GM23248 (cell line): ENCODE measurements around the gene AQP2. TPM values are rescaled to one million over a fixed set of nuclear protein-coding genes. Genes with fewer than 3 reads are reported as not detected.

Source experiments
- DNase-seq: peaks from one replicate; pipeline ENCODE4 v3.0.0-alpha.2; 2015
- H2AFZ ChIP-seq: fragments of 200-600 bp; sonication (generic); 2 replicates; pipeline ENCODE4 v1.6.1; 2016; ENCODE audit warnings: antibody characterized with exemption
- H3F3A ChIP-seq: fragments of 200-600 bp; sonication (generic); 2 replicates; pipeline ENCODE4 v1.6.1; 2016; ENCODE audit warnings: mild to moderate bottlenecking, antibody characterized with exemption, mixed run types; ENCODE audit not compliant: insufficient read depth
- H3K27ac ChIP-seq: fragments of 200-600 bp; sonication (generic); 2 replicates; pipeline ENCODE4 v1.5.1; 2016; ENCODE audit warnings: mild to moderate bottlenecking
- H3K27me3 ChIP-seq: fragments of 200-600 bp; sonication (generic); replicated peaks from 2 replicates; pipeline ENCODE4 v1.6.1; 2016; ENCODE audit warnings: mild to moderate bottlenecking; ENCODE audit not compliant: insufficient read depth
- H3K36me3 ChIP-seq: fragments of 200-600 bp; sonication (generic); 2 replicates; pipeline ENCODE4 v1.6.1; 2016; ENCODE audit warnings: low read depth, mild to moderate bottlenecking
- H3K4me1 ChIP-seq: fragments of 200-600 bp; sonication (generic); 2 replicates; pipeline ENCODE4 v1.6.1; 2016; ENCODE audit warnings: mild to moderate bottlenecking; ENCODE audit not compliant: insufficient read depth
- H3K4me2 ChIP-seq: fragments of 200-600 bp; sonication (generic); one replicate; pipeline ENCODE4 v1.6.1; 2016; ENCODE audit warnings: mild to moderate bottlenecking; ENCODE audit not compliant: unreplicated experiment
- H3K4me3 ChIP-seq: fragments of 200-600 bp; sonication (generic); 2 replicates; pipeline ENCODE4 v1.5.1; 2016; ENCODE audit warnings: mild to moderate bottlenecking
- H3K79me2 ChIP-seq: fragments of 200-600 bp; sonication (generic); 2 replicates; pipeline ENCODE4 v1.6.1; 2016; ENCODE audit warnings: mild to moderate bottlenecking; ENCODE audit not compliant: insufficient read depth
- H3K9ac ChIP-seq: fragments of 200-600 bp; sonication (generic); 2 replicates; pipeline ENCODE4 v1.6.1; 2016; ENCODE audit warnings: mild to moderate bottlenecking
- H3K9me2 ChIP-seq: fragments of 200-600 bp; sonication (generic); 2 replicates; pipeline ENCODE4 v1.6.1; 2016; ENCODE audit warnings: mixed run types, mild to moderate bottlenecking, moderate library complexity; ENCODE audit not compliant: insufficient read depth
- H3K9me3 ChIP-seq: fragments of 200-600 bp; sonication (generic); one replicate; pipeline ENCODE4 v1.6.1; 2017; ENCODE audit warnings: low read depth
- H4K20me1 ChIP-seq: fragments of 200-600 bp; sonication (generic); 2 replicates; pipeline ENCODE4 v1.6.0; 2016; ENCODE audit not compliant: insufficient read depth
- EZH2 ChIP-seq: fragments of 200-600 bp; sonication (generic); IDR thresholded peaks from 2 replicates; pipeline ENCODE4 v1.6.1; 2018; ENCODE audit warnings: antibody characterized with exemption, mild to moderate bottlenecking; ENCODE audit not compliant: insufficient read depth, poor library complexity, severe bottlenecking
- EZH2phosphoT487 ChIP-seq: fragments of 200-600 bp; sonication (generic); IDR thresholded peaks from 2 replicates; pipeline ENCODE4 v1.6.1; 2018; ENCODE audit warnings: antibody characterized with exemption, moderate library complexity, mild to moderate bottlenecking, low read depth; ENCODE audit not compliant: insufficient read depth
- WGBS, 2 experiments: methylation state at CpG; one replicate each; pipeline ENCODE4 v1.1.6; 2015 to 2017; ENCODE audit warnings: low lambda C conversion rate in 2 of 2, low coverage in 1 of 2; ENCODE audit errors: missing lambda C conversion rate in 2 of 2; 5-methylcytosine and 5-hydroxymethylcytosine counted together
- in situ Hi-C: fragments of 300-500 bp; cut with MboI; formaldehyde crosslinking; loops from 2 replicates; pipeline ENCODE4 v1.15.0; 2020
- polyA plus RNA-seq: library from polyadenylated mRNA; unstranded; fragments of >200 nt; fragmentation: Nextera tagmentation; extraction: Ambion mirVana; gene quantifications from 2 replicates; pipeline ENCODE4 v1.2.1, GENCODE V29; 2016
- total RNA-seq: library from RNA; depleted of rRNA; stranded (reverse); fragments of >200 nt; shearing (Covaris generic); gene quantifications from 2 replicates; pipeline ENCODE4 v1.2.3, GENCODE V29; 2014; rRNA removed

Gene AQP2
- total and polyA plus RNA-seq, 2 experiments from 2014 or later: not detected

DNA sequence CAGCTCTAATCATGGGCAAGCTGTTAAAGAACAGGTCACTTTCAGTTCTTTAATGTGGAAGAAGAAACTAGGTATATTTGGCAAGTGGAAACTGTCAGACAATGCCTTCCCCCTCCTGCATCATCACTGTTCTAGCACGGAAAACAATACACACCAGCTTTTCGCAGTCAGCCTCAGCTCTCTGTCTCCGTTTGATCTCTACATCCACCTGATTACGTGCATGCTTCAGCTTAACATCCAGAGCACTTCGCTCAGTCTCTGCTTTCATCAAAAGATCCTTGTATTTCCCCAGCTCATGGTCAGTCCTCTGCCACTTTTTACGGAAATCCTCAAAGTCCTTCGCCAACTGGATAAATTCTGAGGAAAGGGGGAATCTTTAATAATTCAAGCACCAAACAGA is 55.7 kb downstream of the AQP2 start:
- H4K20me1 ChIP-seq: no peaks in the 10 kb centered on the region
- H3K27ac ChIP-seq: no peak overlapping the region
- WGBS, 2 experiments: 94 to 97% methylated on average over 7 of the region's 7 CpGs
- in situ Hi-C loops: no loop called here
- peaks cover 7% of the 10 kb centered on the region for H3K36me3 ChIP-seq
- H3F3A ChIP-seq: peaks cover 28% of the 10 kb centered on the region; the same call in 1 of the 2 replicates
- no peak overlapping the region for H3K4me3 ChIP-seq
- peaks cover 61% of the 10 kb centered on the region for H3K79me2 ChIP-seq
- no peaks in the 10 kb centered on the region for H3K27me3 ChIP-seq
- no peaks in the 10 kb centered on the region for H3K9me2 ChIP-seq
- H2AFZ ChIP-seq: no peak overlapping the region
- TF ChIP-seq EZH2phosphoT487: no peak
- TF ChIP-seq EZH2: no peak
- no peak for DNase-seq
- no peaks in the 10 kb centered on the region for H3K9me3 ChIP-seq
- H3K4me1 ChIP-seq: peaks cover 10% of the 10 kb centered on the region
- no peak overlapping the region for H3K4me2 ChIP-seq
- no peak overlapping the region for H3K9ac ChIP-seq

- no peak overlapping the region for H3K4me3 ChIP-seq
- no peak overlapping the region for H3K4me2 ChIP-seq
- TF ChIP-seq EZH2phosphoT487 (no peak), EZH2 (no peak)
- 93 to 95% methylated on average over 1 of the region's 1 CpG for WGBS, 2 experiments
- in situ Hi-C loops: no loop called here
- no peaks in the 10 kb centered on the region for H4K20me1 ChIP-seq
- H3K79me2 ChIP-seq: peaks cover 67% of the 10 kb centered on the region
- H3F3A ChIP-seq: peaks cover 28% of the 10 kb centered on the region; the same call in 1 of the 2 replicates
- no peak overlapping the region for H3K9ac ChIP-seq
- H3K36me3 ChIP-seq: peaks cover 7% of the 10 kb centered on the region
- H3K9me3 ChIP-seq: no peaks in the 10 kb centered on the region
- no peaks in the 10 kb centered on the region for H3K9me2 ChIP-seq
- H3K27ac ChIP-seq: no peak overlapping the region
- H3K4me1 ChIP-seq: peaks cover 10% of the 10 kb centered on the region
- DNase-seq: peak; percentile 73
- H3K27me3 ChIP-seq: no peaks in the 10 kb centered on the region
- no peak overlapping the region for H2AFZ ChIP-seq
Measured at GRCh38 chr12:50006754-50007442, 56.4 kb downstream of the AQP2 start.

Other genes starting within 250 kb of the AQP2 start
- gene FMNL3, start 243.3 kb upstream of the AQP2 start, total RNA-seq: 24.0 and 32.9 TPM in 2 replicates
- gene FMNL3, start 243.3 kb upstream of the AQP2 start, polyA plus RNA-seq: 7.9 and 9.3 TPM in 2 replicates
- gene TMBIM6, start 209.2 kb upstream of the AQP2 start, total RNA-seq: 461 and 510 TPM in 2 replicates
- 889 and 891 TPM in 2 replicates for gene TMBIM6, start 209.2 kb upstream of the AQP2 start, polyA plus RNA-seq
- gene NCKAP5L, start 122.3 kb upstream of the AQP2 start, total RNA-seq: 28.4 and 28.8 TPM in 2 replicates
- 13.5 and 14.1 TPM in 2 replicates for gene NCKAP5L, start 122.3 kb upstream of the AQP2 start, polyA plus RNA-seq
- gene BCDIN3D, start 107.6 kb upstream of the AQP2 start, total RNA-seq: 3.3 and 4.2 TPM in 2 replicates
- 3.7 TPM in 2 replicates for gene BCDIN3D, start 107.6 kb upstream of the AQP2 start, polyA plus RNA-seq
- 0.86 and 2.8 TPM in 2 replicates for gene FAIM2, start 46.8 kb upstream of the AQP2 start, total RNA-seq
- 4.6 and 5.3 TPM in 2 replicates for gene FAIM2, start 46.8 kb upstream of the AQP2 start, polyA plus RNA-seq
- gene AQP5, start 11.1 kb downstream of the AQP2 start, total RNA-seq: not detected in 2 replicates
- gene AQP5, start 11.1 kb downstream of the AQP2 start, polyA plus RNA-seq: not detected in 2 replicates
- not detected in 2 replicates for gene AQP6, start 22.2 kb downstream of the AQP2 start, total RNA-seq
- gene AQP6, start 22.2 kb downstream of the AQP2 start, polyA plus RNA-seq: not detected in 2 replicates
- gene RACGAP1, start 74.8 kb downstream of the AQP2 start, total RNA-seq: 55.4 and 63.5 TPM in 2 replicates
- 35.4 and 35.7 TPM in 2 replicates for gene RACGAP1, start 74.8 kb downstream of the AQP2 start, polyA plus RNA-seq
- 0.13 and 1.9 TPM in 2 replicates for gene ASIC1, start 106.9 kb downstream of the AQP2 start, total RNA-seq
- gene ASIC1, start 106.9 kb downstream of the AQP2 start, polyA plus RNA-seq: 0.95 and 1.4 TPM in 2 replicates
- gene SMARCD1, start 134.6 kb downstream of the AQP2 start, total RNA-seq: 41.9 and 48.3 TPM in 2 replicates
- 6.4 and 8.2 TPM in 2 replicates for gene SMARCD1, start 134.6 kb downstream of the AQP2 start, polyA plus RNA-seq
- 0.13 TPM in 1 of 2 replicates, not detected in the other for gene GPD1, start 153.3 kb downstream of the AQP2 start, total RNA-seq
- not detected in 2 replicates for gene GPD1, start 153.3 kb downstream of the AQP2 start, polyA plus RNA-seq
- 24.4 and 53.4 TPM in 2 replicates for gene COX14, start 161.5 kb downstream of the AQP2 start, total RNA-seq
- 122 and 125 TPM in 2 replicates for gene COX14, start 161.5 kb downstream of the AQP2 start, polyA plus RNA-seq
- gene CERS5, start 216.6 kb downstream of the AQP2 start, total RNA-seq: 52.4 and 60.7 TPM in 2 replicates
- 88.7 and 99.2 TPM in 2 replicates for gene CERS5, start 216.6 kb downstream of the AQP2 start, polyA plus RNA-seq